HG03469 (cell line): ENCODE results near the gene SLC25A13.
A peak's percentile ranks its signal among the peaks of the same experiment; 100 is the strongest.

Source experiments
- ATAC-seq: cut with Tn5 transposase; IDR thresholded peaks from one replicate; pipeline ENCODE4 v1.9.1; 2021; ENCODE audit warnings: mild to moderate bottlenecking, moderate library complexity, moderate number of reproducible peaks; ENCODE audit not compliant: unreplicated experiment

Gene SLC25A13

GRCh38 chr7:96326752-96327151, 4.9 kb upstream of the SLC25A13 start:
- ATAC-seq, result peak; percentile 38

GRCh38 chr7:96322847-96323461, 1.1 kb upstream of the SLC25A13 start:
- ATAC-seq, result no peak

- no peak for ATAC-seq
These were observed 436 bp upstream of the SLC25A13 start for GRCh38 chr7:96322373-96322695.

GRCh38 chr7:96321031-96321657, 754 bp downstream of the SLC25A13 start:
- ATAC-seq, result peak; percentile 23

DNA sequence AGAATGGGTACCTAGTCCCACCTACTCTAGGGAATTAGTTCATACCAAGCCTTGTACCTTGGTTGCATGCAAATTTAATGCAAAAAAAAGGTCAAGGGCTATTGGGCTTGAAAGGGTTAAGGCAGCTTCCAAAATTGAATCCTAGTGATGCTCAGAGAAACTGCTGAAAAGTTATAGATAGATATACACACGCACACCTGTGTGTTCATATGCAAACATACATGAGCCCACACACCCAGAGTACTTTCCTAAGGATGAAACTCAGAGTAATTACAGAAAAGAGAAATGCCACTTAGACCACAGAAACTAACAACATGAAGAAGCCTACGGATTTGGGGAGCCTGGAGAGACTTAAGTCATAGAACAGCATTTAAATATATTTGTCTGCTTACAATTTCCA, 1.5 kb downstream of the SLC25A13 start:
- peak; percentile 59 for ATAC-seq

GRCh38 chr7:96319439-96319838, 2.5 kb downstream of the SLC25A13 start:
- no peak for ATAC-seq

DNA sequence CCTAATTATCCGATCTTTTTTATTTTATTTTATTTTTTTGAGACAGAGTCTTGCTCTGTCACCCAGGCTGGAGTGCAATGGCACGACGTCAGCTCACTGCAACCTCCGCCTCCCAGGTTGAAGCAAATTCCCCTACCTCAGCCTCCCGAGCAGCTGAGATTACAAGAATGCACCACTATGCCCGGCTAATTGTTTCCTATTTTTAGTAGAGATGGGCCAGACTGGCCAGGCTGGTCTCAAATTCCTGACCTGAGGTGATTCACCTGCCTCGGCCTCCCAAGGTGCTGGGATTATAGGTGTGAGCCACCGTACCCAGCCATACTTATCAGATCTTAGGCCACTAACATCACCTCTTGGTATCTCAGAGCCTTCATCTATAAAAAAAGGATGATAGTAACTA, 4.9 kb downstream of the SLC25A13 start:
- ATAC-seq, result no peak

DNA sequence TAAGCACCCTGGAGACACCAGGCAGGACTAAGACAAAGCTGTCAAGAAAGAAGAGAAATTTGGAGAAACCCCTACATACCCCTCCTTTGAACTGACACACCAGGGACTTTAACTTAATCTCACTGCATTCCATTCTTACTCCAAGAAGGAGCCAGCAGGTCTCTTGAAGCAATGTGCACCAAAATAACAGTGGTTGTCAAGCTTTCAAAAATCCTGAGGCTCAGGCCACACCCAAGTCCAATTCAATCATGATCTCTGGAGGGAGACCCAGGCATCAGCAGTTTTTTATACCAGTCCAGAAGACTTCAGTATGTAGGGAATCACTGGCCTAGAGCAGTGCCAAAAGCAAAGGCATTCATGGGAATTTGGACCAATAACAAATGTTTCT, 6.8 kb downstream of the SLC25A13 start:
- no peak for ATAC-seq

- no peak for ATAC-seq
These were observed 7.3 kb downstream of the SLC25A13 start for GRCh38 chr7:96314402-96315124.

- ATAC-seq, result no peak
These were observed 8.0 kb downstream of the SLC25A13 start for GRCh38 chr7:96313940-96314339.

- ATAC-seq, result no peak
These were observed 9.4 kb downstream of the SLC25A13 start for GRCh38 chr7:96312502-96312901.

DNA sequence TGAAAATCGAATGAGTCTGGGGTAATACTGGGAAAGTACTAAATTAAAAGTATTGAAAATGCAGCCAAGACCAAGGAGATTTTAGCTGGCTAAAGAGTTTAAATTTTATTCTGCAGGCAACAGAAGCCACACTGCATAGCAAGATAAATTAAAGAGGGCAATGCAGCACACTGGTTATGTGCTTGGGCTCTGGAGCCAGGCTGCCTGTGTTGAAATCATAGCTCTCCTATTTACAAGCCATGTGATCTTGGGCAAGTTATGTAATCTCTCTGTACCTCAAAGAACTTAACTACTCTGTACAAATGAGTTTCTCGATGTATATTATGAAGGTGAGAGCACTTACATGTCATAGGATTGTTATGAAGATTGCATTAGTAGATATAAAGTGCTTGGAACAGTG, 9.9 kb downstream of the SLC25A13 start:
- ATAC-seq, result no peak

DNA sequence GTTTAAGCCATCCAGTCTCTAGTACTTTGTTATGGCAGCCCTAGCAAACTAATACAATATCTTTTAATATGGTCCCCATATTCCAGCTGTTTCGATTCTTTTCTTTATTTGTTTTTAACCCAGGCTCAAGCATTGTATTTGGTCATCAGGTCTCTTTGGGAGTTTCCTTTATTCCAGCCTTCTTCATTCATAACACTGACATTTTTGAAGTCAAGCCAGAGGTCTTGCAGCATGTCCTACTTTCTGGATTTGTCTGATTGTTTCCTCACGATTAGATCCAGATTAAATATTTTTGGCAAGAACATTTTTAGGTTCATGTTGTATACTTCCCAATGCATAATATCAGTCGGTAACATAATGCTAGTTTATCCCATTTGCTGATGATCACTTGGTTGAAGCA, 11.8 kb downstream of the SLC25A13 start:
- no peak for ATAC-seq

GRCh38 chr7:96308950-96309263, 13.0 kb downstream of the SLC25A13 start:
- ATAC-seq, result no peak

GRCh38 chr7:96308253-96308949, 13.5 kb downstream of the SLC25A13 start:
- no peak for ATAC-seq

- ATAC-seq, result no peak
These were observed 15.3 kb downstream of the SLC25A13 start for GRCh38 chr7:96306385-96307125.

DNA sequence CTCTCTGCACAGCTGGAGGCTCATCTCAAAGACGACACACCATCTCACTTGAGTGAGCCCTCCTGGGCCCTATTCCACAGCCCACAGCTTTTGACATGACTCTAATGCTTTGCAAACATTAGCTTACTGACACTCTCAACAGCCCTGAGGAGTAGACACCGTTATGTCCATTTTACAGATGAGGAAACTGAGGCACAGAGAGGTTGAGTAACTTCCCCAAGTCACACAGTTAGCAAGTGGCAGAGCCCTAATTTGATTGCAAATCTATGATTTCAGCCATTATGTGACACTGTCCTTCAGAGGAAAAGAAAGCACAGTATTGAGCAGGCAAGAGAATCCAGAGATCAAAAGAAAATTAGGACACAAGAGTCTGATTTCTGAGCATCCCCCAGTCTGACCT, 16.0 kb downstream of the SLC25A13 start:
- no peak for ATAC-seq

DNA sequence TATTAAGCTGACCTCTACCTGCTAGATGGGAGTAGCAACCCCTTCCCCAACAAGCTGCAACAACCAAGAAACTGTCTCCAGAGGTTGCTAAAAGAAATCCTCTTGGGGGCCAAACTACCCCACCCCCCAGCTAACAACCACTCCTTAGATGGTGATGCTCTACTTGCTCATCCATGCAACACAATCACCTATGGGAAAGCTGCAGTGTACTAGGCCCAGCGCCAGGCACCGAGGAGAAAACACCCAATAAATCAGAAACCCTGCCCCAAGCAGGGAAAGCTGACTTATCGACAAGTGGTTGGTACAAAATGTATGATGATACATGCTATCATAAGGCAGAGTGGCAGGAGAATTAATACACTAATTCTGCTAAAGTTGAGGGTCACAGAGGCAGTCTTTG, 17.3 kb downstream of the SLC25A13 start:
- ATAC-seq, result no peak

- no peak for ATAC-seq
These were observed 18.0 kb downstream of the SLC25A13 start for GRCh38 chr7:96303686-96304443.

- ATAC-seq, result no peak
These were observed 18.7 kb downstream of the SLC25A13 start for GRCh38 chr7:96303105-96303685.
